ENCODE measurements around the gene FBXO47. TPM values are rescaled to one million over a fixed set of nuclear protein-coding genes. Genes with fewer than 3 reads are reported as not detected.
A peak's percentile ranks its signal among the peaks of the same experiment; 100 is the strongest.

The FBXO47 gene
- total and polyA plus RNA-seq, 2 of the 13 experiments (the other 11 are each of a cell fraction or from before 2014, with no cell fraction given), result not detected

DNA sequence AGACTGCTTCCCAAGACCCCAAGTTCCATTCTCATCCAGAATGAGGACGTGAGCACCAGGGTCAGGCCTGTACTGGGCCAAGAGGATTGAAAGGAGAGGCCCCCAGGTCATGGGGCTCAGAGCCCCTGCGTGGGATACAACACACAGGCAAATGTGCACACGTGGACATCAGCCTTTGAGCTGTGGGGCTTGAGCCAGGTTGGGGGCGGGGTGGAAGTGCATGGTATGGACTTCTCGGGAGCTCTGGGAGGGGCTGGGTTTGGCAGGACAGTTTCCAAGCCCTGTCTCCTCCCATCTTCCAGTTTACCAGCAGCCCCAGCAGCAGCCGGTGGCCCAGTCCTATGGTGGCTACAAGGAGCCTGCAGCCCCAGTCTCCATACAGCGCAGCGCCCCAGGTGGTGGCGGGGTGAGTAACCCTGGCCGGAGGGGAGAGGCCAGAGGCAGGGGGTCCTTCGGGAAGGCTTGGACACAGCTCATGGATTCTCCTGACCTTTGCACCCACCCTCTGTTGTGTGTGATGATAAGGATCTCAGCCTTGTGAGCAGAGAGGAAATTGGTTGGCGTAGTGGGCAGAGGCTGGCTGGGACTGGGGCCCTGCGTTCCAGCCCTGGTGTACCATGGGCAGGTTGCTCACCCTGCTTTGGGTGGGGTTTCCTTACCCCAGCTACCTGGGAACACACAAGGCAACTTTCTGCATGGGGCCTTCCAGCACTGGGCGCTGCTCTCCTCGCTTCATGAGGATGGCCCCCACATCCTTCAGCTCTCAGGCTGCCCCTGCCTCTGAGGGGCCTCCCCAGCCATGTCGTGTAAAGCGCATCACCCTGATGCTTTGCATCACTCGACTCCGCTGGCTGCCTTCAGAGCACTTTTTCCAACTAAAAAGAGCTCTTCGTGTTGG lies 52.2 kb downstream of the FBXO47 start (continued):
- TF ChIP-seq, protein P1, sequence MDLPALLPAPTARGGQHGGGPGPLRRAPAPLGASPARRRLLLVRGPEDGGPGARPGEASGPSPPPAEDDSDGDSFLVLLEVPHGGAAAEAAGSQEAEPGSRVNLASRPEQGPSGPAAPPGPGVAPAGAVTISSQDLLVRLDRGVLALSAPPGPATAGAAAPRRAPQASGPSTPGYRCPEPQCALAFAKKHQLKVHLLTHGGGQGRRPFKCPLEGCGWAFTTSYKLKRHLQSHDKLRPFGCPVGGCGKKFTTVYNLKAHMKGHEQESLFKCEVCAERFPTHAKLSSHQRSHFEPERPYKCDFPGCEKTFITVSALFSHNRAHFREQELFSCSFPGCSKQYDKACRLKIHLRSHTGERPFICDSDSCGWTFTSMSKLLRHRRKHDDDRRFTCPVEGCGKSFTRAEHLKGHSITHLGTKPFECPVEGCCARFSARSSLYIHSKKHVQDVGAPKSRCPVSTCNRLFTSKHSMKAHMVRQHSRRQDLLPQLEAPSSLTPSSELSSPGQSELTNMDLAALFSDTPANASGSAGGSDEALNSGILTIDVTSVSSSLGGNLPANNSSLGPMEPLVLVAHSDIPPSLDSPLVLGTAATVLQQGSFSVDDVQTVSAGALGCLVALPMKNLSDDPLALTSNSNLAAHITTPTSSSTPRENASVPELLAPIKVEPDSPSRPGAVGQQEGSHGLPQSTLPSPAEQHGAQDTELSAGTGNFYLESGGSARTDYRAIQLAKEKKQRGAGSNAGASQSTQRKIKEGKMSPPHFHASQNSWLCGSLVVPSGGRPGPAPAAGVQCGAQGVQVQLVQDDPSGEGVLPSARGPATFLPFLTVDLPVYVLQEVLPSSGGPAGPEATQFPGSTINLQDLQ (CRISPR knock-in tag; IDR thresholded peaks at IDR 0.05), result no peak
- TF ChIP-seq ZNF282 (IDR thresholded peaks at IDR 0.05; ENCODE audit: partially characterized antibody), result no peak
- no peak for TF ChIP-seq ZNF136 (CRISPR knock-in tag; IDR thresholded peaks at IDR 0.05; ENCODE audit: low read depth)
- no peak for TF ChIP-seq CREB1 (IDR thresholded peaks at IDR 0.05)
- TF ChIP-seq CREB1 (CRISPR knock-in tag; IDR thresholded peaks at IDR 0.05), result 0 out of 2 replicates have a peak, but pooled peaks have one; percentile 7
- TF ChIP-seq, protein P2, sequence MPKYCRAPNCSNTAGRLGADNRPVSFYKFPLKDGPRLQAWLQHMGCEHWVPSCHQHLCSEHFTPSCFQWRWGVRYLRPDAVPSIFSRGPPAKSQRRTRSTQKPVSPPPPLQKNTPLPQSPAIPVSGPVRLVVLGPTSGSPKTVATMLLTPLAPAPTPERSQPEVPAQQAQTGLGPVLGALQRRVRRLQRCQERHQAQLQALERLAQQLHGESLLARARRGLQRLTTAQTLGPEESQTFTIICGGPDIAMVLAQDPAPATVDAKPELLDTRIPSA (CRISPR knock-in tag; IDR thresholded peaks at IDR 0.05; ENCODE audit: borderline replicate concordance), result no peak
- TF ChIP-seq SOX13 (IDR thresholded peaks at IDR 0.05), result no peak
- TF ChIP-seq SOX13 (CRISPR knock-in tag; conservative IDR thresholded peaks at IDR 0.05 in 1 of 2, IDR thresholded peaks at IDR 0.05 in 1 of 2), result peak in 1 of 2 experiments; percentile 80; a peak in 2 of 4 replicates
- TF ChIP-seq ZNF367 (CRISPR knock-in tag; IDR thresholded peaks at IDR 0.05; ENCODE audit: borderline replicate concordance), result no peak
- 0 out of 2 replicates have a peak, but pooled peaks have one; percentile 10 for TF ChIP-seq ZFYVE20 (CRISPR knock-in tag; IDR thresholded peaks at IDR 0.05; ENCODE audit: borderline replicate concordance, low read depth)
- TF ChIP-seq NR2F6 (IDR thresholded peaks at IDR 0.05), result peak; percentile 70
- TF ChIP-seq NR2F6 (CRISPR knock-in tag; IDR thresholded peaks at IDR 0.05), result peak; percentile 68
- TF ChIP-seq PRPF4 (IDR thresholded peaks at IDR 0.05; ENCODE audit: low read depth, low read length, poor library complexity, severe bottlenecking), result no peak
- no peak for TF ChIP-seq MAFF (IDR thresholded peaks at IDR 0.05; ENCODE audit: low read depth, low read length)
- TF ChIP-seq, protein P3, sequence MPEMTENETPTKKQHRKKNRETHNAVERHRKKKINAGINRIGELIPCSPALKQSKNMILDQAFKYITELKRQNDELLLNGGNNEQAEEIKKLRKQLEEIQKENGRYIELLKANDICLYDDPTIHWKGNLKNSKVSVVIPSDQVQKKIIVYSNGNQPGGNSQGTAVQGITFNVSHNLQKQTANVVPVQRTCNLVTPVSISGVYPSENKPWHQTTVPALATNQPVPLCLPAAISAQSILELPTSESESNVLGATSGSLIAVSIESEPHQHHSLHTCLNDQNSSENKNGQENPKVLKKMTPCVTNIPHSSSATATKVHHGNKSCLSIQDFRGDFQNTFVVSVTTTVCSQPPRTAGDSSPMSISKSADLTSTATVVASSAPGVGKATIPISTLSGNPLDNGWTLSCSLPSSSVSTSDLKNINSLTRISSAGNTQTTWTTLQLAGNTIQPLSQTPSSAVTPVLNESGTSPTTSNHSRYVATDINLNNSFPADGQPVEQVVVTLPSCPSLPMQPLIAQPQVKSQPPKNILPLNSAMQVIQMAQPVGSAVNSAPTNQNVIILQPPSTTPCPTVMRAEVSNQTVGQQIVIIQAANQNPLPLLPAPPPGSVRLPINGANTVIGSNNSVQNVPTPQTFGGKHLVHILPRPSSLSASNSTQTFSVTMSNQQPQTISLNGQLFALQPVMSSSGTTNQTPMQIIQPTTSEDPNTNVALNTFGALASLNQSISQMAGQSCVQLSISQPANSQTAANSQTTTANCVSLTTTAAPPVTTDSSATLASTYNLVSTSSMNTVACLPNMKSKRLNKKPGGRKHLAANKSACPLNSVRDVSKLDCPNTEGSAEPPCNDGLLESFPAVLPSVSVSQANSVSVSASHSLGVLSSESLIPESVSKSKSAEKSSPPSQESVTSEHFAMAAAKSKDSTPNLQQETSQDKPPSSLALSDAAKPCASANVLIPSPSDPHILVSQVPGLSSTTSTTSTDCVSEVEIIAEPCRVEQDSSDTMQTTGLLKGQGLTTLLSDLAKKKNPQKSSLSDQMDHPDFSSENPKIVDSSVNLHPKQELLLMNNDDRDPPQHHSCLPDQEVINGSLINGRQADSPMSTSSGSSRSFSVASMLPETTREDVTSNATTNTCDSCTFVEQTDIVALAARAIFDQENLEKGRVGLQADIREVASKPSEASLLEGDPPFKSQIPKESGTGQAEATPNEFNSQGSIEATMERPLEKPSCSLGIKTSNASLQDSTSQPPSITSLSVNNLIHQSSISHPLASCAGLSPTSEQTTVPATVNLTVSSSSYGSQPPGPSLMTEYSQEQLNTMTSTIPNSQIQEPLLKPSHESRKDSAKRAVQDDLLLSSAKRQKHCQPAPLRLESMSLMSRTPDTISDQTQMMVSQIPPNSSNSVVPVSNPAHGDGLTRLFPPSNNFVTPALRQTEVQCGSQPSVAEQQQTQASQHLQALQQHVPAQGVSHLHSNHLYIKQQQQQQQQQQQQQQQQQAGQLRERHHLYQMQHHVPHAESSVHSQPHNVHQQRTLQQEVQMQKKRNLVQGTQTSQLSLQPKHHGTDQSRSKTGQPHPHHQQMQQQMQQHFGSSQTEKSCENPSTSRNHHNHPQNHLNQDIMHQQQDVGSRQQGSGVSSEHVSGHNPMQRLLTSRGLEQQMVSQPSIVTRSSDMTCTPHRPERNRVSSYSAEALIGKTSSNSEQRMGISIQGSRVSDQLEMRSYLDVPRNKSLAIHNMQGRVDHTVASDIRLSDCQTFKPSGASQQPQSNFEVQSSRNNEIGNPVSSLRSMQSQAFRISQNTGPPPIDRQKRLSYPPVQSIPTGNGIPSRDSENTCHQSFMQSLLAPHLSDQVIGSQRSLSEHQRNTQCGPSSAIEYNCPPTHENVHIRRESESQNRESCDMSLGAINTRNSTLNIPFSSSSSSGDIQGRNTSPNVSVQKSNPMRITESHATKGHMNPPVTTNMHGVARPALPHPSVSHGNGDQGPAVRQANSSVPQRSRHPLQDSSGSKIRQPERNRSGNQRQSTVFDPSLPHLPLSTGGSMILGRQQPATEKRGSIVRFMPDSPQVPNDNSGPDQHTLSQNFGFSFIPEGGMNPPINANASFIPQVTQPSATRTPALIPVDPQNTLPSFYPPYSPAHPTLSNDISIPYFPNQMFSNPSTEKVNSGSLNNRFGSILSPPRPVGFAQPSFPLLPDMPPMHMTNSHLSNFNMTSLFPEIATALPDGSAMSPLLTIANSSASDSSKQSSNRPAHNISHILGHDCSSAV (CRISPR knock-in tag; IDR thresholded peaks at IDR 0.05; ENCODE audit: borderline replicate concordance), result no peak
- TF ChIP-seq ZC3H4 (CRISPR knock-in tag; IDR thresholded peaks at IDR 0.05; ENCODE audit: borderline replicate concordance), result no peak
- TF ChIP-seq BHLHE40 (IDR thresholded peaks at IDR 0.05; ENCODE audit: low read length), result no peak
- TF ChIP-seq, protein P4, sequence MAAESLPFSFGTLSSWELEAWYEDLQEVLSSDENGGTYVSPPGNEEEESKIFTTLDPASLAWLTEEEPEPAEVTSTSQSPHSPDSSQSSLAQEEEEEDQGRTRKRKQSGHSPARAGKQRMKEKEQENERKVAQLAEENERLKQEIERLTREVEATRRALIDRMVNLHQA (CRISPR knock-in tag; IDR thresholded peaks at IDR 0.05), result no peak

All from HepG2 (cell line).